Lower leg skin (tissue), 3 donors: ENCODE measurements around the gene RNF17.

Experiments
- POLR2A ChIP-seq, 2 donors: fragments of 450-650 bp; IDR thresholded peaks; one replicate each; pipeline ENCODE4 v1.6.1; 2016 to 2017; ENCODE audit warnings: antibody characterized with exemption in 2 of 2, mild to moderate bottlenecking in 1 of 2, moderate library complexity in 1 of 2
- TF ChIP-seq, protein P1 (sequence below), 3 donors: fragments of 450-650 bp; IDR thresholded peaks; one replicate each; pipeline ENCODE4 v1.5.1; 2016; ENCODE audit warnings: antibody characterized with exemption in 3 of 3, mild to moderate bottlenecking in 3 of 3, moderate library complexity in 2 of 3

DNA sequence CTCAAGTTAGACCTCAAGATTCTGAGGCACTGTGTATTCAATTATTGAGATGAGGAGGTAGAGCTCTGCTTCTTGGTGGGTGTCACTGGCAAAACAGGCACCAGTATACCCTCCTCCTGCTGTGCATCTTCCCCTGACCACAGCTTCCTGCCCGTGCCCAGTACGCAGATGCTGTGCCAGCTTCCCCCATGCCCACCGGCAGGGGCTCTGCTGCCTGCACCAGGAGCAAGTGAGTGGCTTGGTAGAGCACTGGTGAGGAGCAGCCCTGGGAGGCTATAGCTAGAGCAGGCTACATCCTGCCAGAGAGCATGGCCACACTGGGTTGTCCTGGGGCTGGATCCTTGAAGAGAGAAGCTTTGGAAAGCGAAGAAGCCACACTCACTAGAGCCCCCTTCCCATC, 21.0 kb upstream of the RNF17 start:
- TF ChIP-seq, protein P1, sequence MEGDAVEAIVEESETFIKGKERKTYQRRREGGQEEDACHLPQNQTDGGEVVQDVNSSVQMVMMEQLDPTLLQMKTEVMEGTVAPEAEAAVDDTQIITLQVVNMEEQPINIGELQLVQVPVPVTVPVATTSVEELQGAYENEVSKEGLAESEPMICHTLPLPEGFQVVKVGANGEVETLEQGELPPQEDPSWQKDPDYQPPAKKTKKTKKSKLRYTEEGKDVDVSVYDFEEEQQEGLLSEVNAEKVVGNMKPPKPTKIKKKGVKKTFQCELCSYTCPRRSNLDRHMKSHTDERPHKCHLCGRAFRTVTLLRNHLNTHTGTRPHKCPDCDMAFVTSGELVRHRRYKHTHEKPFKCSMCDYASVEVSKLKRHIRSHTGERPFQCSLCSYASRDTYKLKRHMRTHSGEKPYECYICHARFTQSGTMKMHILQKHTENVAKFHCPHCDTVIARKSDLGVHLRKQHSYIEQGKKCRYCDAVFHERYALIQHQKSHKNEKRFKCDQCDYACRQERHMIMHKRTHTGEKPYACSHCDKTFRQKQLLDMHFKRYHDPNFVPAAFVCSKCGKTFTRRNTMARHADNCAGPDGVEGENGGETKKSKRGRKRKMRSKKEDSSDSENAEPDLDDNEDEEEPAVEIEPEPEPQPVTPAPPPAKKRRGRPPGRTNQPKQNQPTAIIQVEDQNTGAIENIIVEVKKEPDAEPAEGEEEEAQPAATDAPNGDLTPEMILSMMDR (IDR thresholded peaks at IDR 0.05), result no peak
- no peak for TF ChIP-seq POLR2A (IDR thresholded peaks at IDR 0.05)
